SK-N-SH (cell line): Measurements from ENCODE around the gene IL17D. TPM values are rescaled to one million over a fixed set of nuclear protein-coding genes. Genes with fewer than 3 reads are reported as not detected.

Source experiments
- CTCF ChIA-PET: fragments of 300-600, 350-600 bp; formaldehyde crosslinking; extraction: SDS; loops from one replicate; lab custom pipeline; 2021; lab: Yijun Ruan, JAX
- POLR2A ChIA-PET: fragments of 350-600 bp; sonication (Branson Sonifier 250); formaldehyde crosslinking; extraction: SDS; loops from one replicate; lab custom pipeline; 2020; ENCODE audit warnings: antibody characterized with exemption, inconsistent platforms; lab: Yijun Ruan, JAX
- DNase-seq: peaks from one replicate; pipeline ENCODE4 v3.0.0; 2012
- H2AFZ ChIP-seq: fragments of 200-600 bp; sonication (generic); 2 replicates; pipeline ENCODE4 v1.8.1; 2016; ENCODE audit warnings: antibody characterized with exemption, mild to moderate bottlenecking, low read depth
- H3F3A ChIP-seq: fragments of 200-600 bp; sonication (generic); replicated peaks from 2 replicates; pipeline ENCODE3; 2016; ENCODE audit warnings: antibody characterized with exemption, mild to moderate bottlenecking; ENCODE audit not compliant: insufficient read depth
- H3K27ac ChIP-seq, 2 experiments: fragments of 200-500 bp in 1 of 2; fragments of 200-600 bp in 1 of 2; sonication (Bioruptor generic) in 1 of 2; sonication (generic), shearing (Covaris generic) in 1 of 2; 2 replicates each; pipeline versions ENCODE4 v1.5.1 to v1.6.1; 2014 to 2016; ENCODE audit warnings: low read depth in 2 of 2, inconsistent platforms in 1 of 2, low read length in 1 of 2, mild to moderate bottlenecking in 1 of 2, mixed read lengths in 1 of 2
- H3K27me3 ChIP-seq: fragments of 200-600 bp; sonication (generic), shearing (Covaris generic); 2 replicates; pipeline ENCODE4 v1.6.1; 2016; ENCODE audit warnings: mixed run types; ENCODE audit not compliant: insufficient read depth
- H3K36me3 ChIP-seq, 2 experiments: fragments of 200-500 bp in 1 of 2; fragments of 200-600 bp in 1 of 2; sonication (Bioruptor generic) in 1 of 2; sonication (generic) in 1 of 2; replicated peaks in 1 of 2; 2 replicates each; pipeline versions ENCODE3 to v1.5.1; 2014 to 2016; ENCODE audit warnings: low read length in 1 of 2, mild to moderate bottlenecking in 1 of 2; ENCODE audit not compliant: insufficient read depth in 2 of 2, control insufficient read depth in 1 of 2
- H3K4me1 ChIP-seq, 2 experiments: fragments of 200-500 bp in 1 of 2; fragments of 200-600 bp in 1 of 2; sonication (Bioruptor generic) in 1 of 2; sonication (generic), shearing (Covaris generic) in 1 of 2; 2 replicates each; pipeline versions ENCODE4 v1.5.1 to v1.6.1; 2014 to 2016; ENCODE audit warnings: low read depth in 1 of 2, low read length in 1 of 2, mixed run types in 1 of 2; ENCODE audit not compliant: insufficient read depth in 2 of 2, control insufficient read depth in 1 of 2
- H3K4me2 ChIP-seq: fragments of 200-600 bp; sonication (generic), shearing (Covaris generic); 2 replicates; pipeline ENCODE4 v1.6.1; 2017; ENCODE audit warnings: mixed run types
- H3K4me3 ChIP-seq, 2 experiments: fragments of 200-500 bp in 1 of 2; fragments of 200-600 bp in 1 of 2; sonication (Bioruptor generic) in 1 of 2; sonication (generic), shearing (Covaris generic) in 1 of 2; 2 replicates each; pipeline versions ENCODE4 v1.5.1 to v1.8.1; 2014 to 2016; ENCODE audit warnings: low read depth in 2 of 2, inconsistent platforms in 1 of 2, low read length in 1 of 2, mild to moderate bottlenecking in 1 of 2, mixed read lengths in 1 of 2, moderate library complexity in 1 of 2
- H3K79me2 ChIP-seq: fragments of 200-600 bp; sonication (generic); 2 replicates; pipeline ENCODE4 v1.8.1; 2017; ENCODE audit warnings: mild to moderate bottlenecking; ENCODE audit not compliant: insufficient read depth
- H3K9ac ChIP-seq: fragments of 200-600 bp; sonication (generic); 2 replicates; pipeline ENCODE4 v1.6.1; 2017; ENCODE audit warnings: mixed run types
- H3K9me2 ChIP-seq: fragments of 200-600 bp; sonication (generic); 2 replicates; pipeline ENCODE4 v1.6.1; 2017; ENCODE audit warnings: mixed run types
- H3K9me3 ChIP-seq: fragments of 200-600 bp; sonication (generic); 2 replicates; pipeline ENCODE4 v1.6.1; 2017; ENCODE audit warnings: mixed run types, mild to moderate bottlenecking, moderate library complexity
- H4K20me1 ChIP-seq: fragments of 200-600 bp; sonication (generic); 2 replicates; pipeline ENCODE4 v1.6.1; 2017; ENCODE audit warnings: mild to moderate bottlenecking, mixed run types; ENCODE audit not compliant: insufficient read depth
- GABPA ChIP-seq: IDR thresholded peaks from 2 replicates; pipeline ENCODE4 v1.4.0; 2012; ENCODE audit warnings: low read depth, mild to moderate bottlenecking
- GATA2 ChIP-seq: sonication (generic); formaldehyde crosslinking; IDR thresholded peaks from 2 replicates; pipeline ENCODE4 v1.5.0; 2020; ENCODE audit warnings: mild to moderate bottlenecking, missing genetic modification reagents
- MEF2A ChIP-seq: IDR thresholded peaks from 2 replicates; pipeline ENCODE4 v1.4.0; 2012; ENCODE audit warnings: low read depth, borderline replicate concordance
- NRF1 ChIP-seq: IDR thresholded peaks from 2 replicates; pipeline ENCODE4 v1.6.1; 2012; ENCODE audit warnings: low read depth, mild to moderate bottlenecking, low read length
- RAD21 ChIP-seq: IDR thresholded peaks from 2 replicates; pipeline ENCODE4 v1.6.1; 2012; ENCODE audit warnings: mild to moderate bottlenecking, low read length
- RCOR1 ChIP-seq: fragments of 150-350 bp; IDR thresholded peaks from 2 replicates; pipeline ENCODE4 v1.6.1; 2017; ENCODE audit warnings: antibody characterized with exemption, low read length
- RFX5 ChIP-seq: IDR thresholded peaks from 2 replicates; pipeline ENCODE4 v1.6.1; 2012; ENCODE audit warnings: mild to moderate bottlenecking, improper control_type of control experiment, low read length
- RXRA ChIP-seq: IDR thresholded peaks from 2 replicates; pipeline ENCODE4 v1.4.0; 2012; ENCODE audit warnings: low read depth, mild to moderate bottlenecking, borderline replicate concordance
- SMC3 ChIP-seq: IDR thresholded peaks from 2 replicates; pipeline ENCODE4 v1.6.1; 2012; ENCODE audit warnings: low read depth, low read length, improper control_type of control experiment
- TAF1 ChIP-seq: IDR thresholded peaks from 2 replicates; pipeline ENCODE4 v1.6.1; 2012; ENCODE audit warnings: low read depth, mild to moderate bottlenecking, low read length, moderate library complexity, borderline replicate concordance
- TCF12 ChIP-seq: IDR thresholded peaks from 2 replicates; pipeline ENCODE4 v1.4.0; 2012
- TEAD4 ChIP-seq: IDR thresholded peaks from 2 replicates; pipeline ENCODE4 v1.4.0; 2012; ENCODE audit warnings: mild to moderate bottlenecking, borderline replicate concordance; ENCODE audit not compliant: insufficient read depth
- YY1 ChIP-seq: IDR thresholded peaks from 2 replicates; pipeline ENCODE4 v1.4.0; 2012; ENCODE audit warnings: low read depth, mild to moderate bottlenecking
- ZBTB33 ChIP-seq: IDR thresholded peaks from 2 replicates; pipeline ENCODE4 v1.4.0; 2012; ENCODE audit warnings: low read depth, borderline replicate concordance
- WGBS: methylation state at CpG from one replicate; pipeline ENCODE4 v1.1.6; 2017; ENCODE audit warnings: low lambda C conversion rate; 5-methylcytosine and 5-hydroxymethylcytosine counted together
- polyA plus RNA-seq, 3 experiments: library from polyadenylated mRNA; depleted of rRNA; stranded (reverse); fragments of >200 nt; gene quantifications; 2 replicates each; pipeline ENCODE4 v1.2.3, GENCODE V29; 2012
- TF ChIP-seq, protein P1 (sequence below): IDR thresholded peaks from 2 replicates; pipeline ENCODE4 v1.6.1; 2012; ENCODE audit warnings: mild to moderate bottlenecking, low read depth, low read length, moderate library complexity

The IL17D gene
- polyA plus RNA-seq, 1 of the 3 experiments (the other 2 are of a cell fraction): 2.3 TPM

- Histone ChIP-seq H3K27ac (no peak overlapping the region), H3K4me2 (no peak overlapping the region), H4K20me1 (no peaks in the 10 kb centered on the region), H3K4me1 (peaks cover 5 to 9% of the 10 kb centered on the region in 2 experiments; a peak in 2 of 4 replicates), H2AFZ (no peak overlapping the region), H3K9me2 (no peaks in the 10 kb centered on the region), H3K79me2 (no peaks in the 10 kb centered on the region), H3K27me3 (no peaks in the 10 kb centered on the region), H3K36me3 (no peaks in the 10 kb centered on the region), H3K4me3 (no peak overlapping the region), H3K9ac (no peak overlapping the region), H3F3A (no peaks in the 10 kb centered on the region), H3K9me3 (no peaks in the 10 kb centered on the region)
- DNase-seq: no peak
- ChIA-PET CTCF (interaction anchor here (1.0 to 2.3 kb wide), 4 partner anchors 10 to 209 kb away, joined by 3 to 11 read pairs (median 4); no protein-coding TSS in a partner anchor), POLR2A (no interaction called here)
- 98% methylated on average over 3 of the region's 3 CpGs for WGBS
- TF ChIP-seq RCOR1 (no peak), YY1 (no peak), RAD21 (no peak), NRF1 (no peak), RXRA (no peak), SMC3 (no peak), MEF2A (no peak), GABPA (no peak), TAF1 (no peak), TCF12 (no peak), GATA2 (no peak), TEAD4 (no peak), RFX5 (no peak), ZBTB33 (no peak)
- TF ChIP-seq, protein P1, sequence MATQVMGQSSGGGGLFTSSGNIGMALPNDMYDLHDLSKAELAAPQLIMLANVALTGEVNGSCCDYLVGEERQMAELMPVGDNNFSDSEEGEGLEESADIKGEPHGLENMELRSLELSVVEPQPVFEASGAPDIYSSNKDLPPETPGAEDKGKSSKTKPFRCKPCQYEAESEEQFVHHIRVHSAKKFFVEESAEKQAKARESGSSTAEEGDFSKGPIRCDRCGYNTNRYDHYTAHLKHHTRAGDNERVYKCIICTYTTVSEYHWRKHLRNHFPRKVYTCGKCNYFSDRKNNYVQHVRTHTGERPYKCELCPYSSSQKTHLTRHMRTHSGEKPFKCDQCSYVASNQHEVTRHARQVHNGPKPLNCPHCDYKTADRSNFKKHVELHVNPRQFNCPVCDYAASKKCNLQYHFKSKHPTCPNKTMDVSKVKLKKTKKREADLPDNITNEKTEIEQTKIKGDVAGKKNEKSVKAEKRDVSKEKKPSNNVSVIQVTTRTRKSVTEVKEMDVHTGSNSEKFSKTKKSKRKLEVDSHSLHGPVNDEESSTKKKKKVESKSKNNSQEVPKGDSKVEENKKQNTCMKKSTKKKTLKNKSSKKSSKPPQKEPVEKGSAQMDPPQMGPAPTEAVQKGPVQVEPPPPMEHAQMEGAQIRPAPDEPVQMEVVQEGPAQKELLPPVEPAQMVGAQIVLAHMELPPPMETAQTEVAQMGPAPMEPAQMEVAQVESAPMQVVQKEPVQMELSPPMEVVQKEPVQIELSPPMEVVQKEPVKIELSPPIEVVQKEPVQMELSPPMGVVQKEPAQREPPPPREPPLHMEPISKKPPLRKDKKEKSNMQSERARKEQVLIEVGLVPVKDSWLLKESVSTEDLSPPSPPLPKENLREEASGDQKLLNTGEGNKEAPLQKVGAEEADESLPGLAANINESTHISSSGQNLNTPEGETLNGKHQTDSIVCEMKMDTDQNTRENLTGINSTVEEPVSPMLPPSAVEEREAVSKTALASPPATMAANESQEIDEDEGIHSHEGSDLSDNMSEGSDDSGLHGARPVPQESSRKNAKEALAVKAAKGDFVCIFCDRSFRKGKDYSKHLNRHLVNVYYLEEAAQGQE: no peak
Measured at GRCh38 chr13:20701461-20701860, 2.0 kb upstream of the IL17D start.
